Nephron (organoid): Measurements from ENCODE around the gene TMEM236.

Experiments used
- H3K27ac Mint-ChIP-seq, 3 experiments: 2 replicates each; pipeline ENCODE4 v1.8.0; 2020; ENCODE audit warnings: mixed read lengths in 3 of 3, mild to moderate bottlenecking in 2 of 3, moderate library complexity in 1 of 3
- H3K27me3 Mint-ChIP-seq: 2 replicates; pipeline ENCODE4 v1.8.0; 2021; ENCODE audit warnings: low read depth, mild to moderate bottlenecking, moderate library complexity, mixed read lengths
- H3K36me3 Mint-ChIP-seq: 2 replicates; pipeline ENCODE4 v1.8.0; 2020; ENCODE audit warnings: low read depth, mixed read lengths
- H3K4me1 Mint-ChIP-seq: 2 replicates; pipeline ENCODE4 v1.8.0; 2020; ENCODE audit warnings: mixed read lengths
- H3K4me3 Mint-ChIP-seq, 3 experiments: 2 replicates each; pipeline ENCODE4 v1.8.0; 2020; ENCODE audit warnings: mild to moderate bottlenecking in 3 of 3, mixed read lengths in 3 of 3, moderate library complexity in 2 of 3
- H3K9me3 Mint-ChIP-seq: 2 replicates; pipeline ENCODE4 v1.8.0; 2020; ENCODE audit warnings: mixed read lengths
- TF ChIP-seq, protein P1 (sequence below), 3 experiments: fragments of 200-600 bp; sonication (generic); IDR thresholded peaks; one replicate each; pipeline ENCODE4 v1.5.0; 2021; ENCODE audit warnings: antibody characterized with exemption in 3 of 3; ENCODE audit not compliant: unreplicated experiment in 3 of 3

The TMEM236 gene

DNA sequence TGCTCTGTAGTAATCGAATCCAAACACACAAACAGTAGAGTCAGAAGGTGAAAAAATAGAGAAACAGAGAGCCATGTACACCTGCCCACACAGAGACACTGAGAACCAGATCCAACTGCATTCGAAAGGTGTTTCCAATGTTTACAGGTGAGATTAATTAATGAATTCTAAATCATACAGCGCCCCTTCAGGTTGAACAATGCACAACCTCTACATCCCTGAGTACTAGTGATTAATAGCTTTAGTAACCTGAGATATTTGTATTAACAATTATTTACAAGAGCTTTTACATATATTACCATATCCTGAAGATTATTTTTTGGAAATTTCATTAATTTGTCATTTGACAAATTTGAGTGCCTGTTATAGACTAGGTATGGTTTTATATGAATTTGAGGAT is 49.5 kb downstream of the TMEM236 start:
- H3K4me1 Mint-ChIP-seq = no peaks in the 10 kb centered on the region
- H3K4me3 Mint-ChIP-seq = no peak overlapping the region
- H3K36me3 Mint-ChIP-seq = no peaks in the 10 kb centered on the region
- H3K9me3 Mint-ChIP-seq = peaks cover 3% of the 10 kb centered on the region
- TF ChIP-seq, protein P1, sequence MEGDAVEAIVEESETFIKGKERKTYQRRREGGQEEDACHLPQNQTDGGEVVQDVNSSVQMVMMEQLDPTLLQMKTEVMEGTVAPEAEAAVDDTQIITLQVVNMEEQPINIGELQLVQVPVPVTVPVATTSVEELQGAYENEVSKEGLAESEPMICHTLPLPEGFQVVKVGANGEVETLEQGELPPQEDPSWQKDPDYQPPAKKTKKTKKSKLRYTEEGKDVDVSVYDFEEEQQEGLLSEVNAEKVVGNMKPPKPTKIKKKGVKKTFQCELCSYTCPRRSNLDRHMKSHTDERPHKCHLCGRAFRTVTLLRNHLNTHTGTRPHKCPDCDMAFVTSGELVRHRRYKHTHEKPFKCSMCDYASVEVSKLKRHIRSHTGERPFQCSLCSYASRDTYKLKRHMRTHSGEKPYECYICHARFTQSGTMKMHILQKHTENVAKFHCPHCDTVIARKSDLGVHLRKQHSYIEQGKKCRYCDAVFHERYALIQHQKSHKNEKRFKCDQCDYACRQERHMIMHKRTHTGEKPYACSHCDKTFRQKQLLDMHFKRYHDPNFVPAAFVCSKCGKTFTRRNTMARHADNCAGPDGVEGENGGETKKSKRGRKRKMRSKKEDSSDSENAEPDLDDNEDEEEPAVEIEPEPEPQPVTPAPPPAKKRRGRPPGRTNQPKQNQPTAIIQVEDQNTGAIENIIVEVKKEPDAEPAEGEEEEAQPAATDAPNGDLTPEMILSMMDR (IDR thresholded peaks at IDR 0.05; ENCODE audit: unreplicated experiment in 3 of 3) = no peak
- H3K27ac Mint-ChIP-seq = no peak overlapping the region
- no peaks in the 10 kb centered on the region for H3K27me3 Mint-ChIP-seq

DNA sequence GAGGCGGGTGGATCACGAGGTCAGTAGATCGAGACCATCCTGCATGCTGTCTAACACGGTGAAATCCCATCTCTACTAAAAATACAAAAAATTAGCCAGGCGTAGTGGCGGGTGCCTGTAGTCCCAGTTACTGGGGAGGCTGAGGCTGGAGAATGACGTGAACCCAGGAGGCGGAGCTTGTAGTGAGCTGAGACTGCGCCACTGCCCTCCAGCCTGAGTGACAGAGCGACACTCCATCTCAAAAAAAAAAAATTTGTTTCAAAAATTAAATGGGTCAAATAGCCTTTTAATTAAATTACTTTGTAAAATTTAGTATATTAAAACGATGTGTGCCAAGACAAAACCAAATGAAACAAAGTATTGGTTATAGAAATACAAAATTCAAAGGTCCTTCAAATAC is 50.3 kb downstream of the TMEM236 start:
- Mint-ChIP-seq H3K4me1 (no peaks in the 10 kb centered on the region), H3K27me3 (no peaks in the 10 kb centered on the region), H3K27ac (no peak overlapping the region), H3K4me3 (no peak overlapping the region), H3K9me3 (peaks cover 3% of the 10 kb centered on the region), H3K36me3 (no peaks in the 10 kb centered on the region)
- TF ChIP-seq, protein P1 (IDR thresholded peaks at IDR 0.05; ENCODE audit: unreplicated experiment in 3 of 3) = no peak

DNA sequence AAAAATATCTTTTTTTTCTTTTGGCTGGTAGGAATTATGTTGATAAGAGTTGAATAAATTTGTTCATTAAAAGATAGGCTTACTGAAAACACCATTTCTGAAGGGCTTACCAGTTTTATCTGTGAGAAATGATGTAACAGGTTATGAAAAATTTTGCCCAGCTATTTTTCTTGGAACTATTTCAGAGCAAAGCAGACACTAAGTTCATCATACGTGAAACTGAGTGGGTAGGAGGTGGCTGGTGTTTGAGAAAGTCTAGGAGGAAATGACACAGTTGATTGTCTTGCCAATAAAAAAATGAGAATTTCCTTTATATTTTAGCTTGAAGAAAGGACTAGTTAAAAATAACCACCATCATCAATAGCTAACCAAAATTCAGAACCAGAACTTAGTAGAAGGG is 51.0 kb downstream of the TMEM236 start:
- peaks cover 3% of the 10 kb centered on the region for H3K9me3 Mint-ChIP-seq
- TF ChIP-seq, protein P1 (IDR thresholded peaks at IDR 0.05; ENCODE audit: unreplicated experiment in 3 of 3) = no peak
- no peaks in the 10 kb centered on the region for H3K27me3 Mint-ChIP-seq

DNA sequence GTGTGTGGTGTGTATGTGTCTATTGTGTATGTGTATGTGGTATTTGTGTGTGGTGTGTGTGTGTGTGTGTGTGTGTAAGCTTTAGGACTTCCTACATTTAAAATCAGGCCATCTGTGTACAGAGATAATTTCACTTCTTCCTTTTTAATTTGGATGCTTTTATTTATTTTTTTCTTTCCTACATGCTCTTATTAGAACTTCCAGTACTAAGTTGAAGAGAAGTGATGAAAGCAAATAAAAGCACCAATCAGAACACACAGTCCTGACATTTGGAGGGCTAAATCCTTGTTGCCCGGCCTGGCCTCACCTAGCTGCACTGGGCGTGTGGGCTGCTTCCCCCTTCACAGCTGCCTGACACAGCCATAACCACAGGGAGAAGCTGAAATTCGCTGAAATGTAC is 53.3 kb downstream of the TMEM236 start:
- no peak overlapping the region for H3K27ac Mint-ChIP-seq
- H3K36me3 Mint-ChIP-seq = no peaks in the 10 kb centered on the region
- peaks cover 7% of the 10 kb centered on the region for H3K27me3 Mint-ChIP-seq
- no peaks in the 10 kb centered on the region for H3K4me1 Mint-ChIP-seq
- H3K4me3 Mint-ChIP-seq = no peak overlapping the region
- peaks cover 3% of the 10 kb centered on the region for H3K9me3 Mint-ChIP-seq
- TF ChIP-seq, protein P1 (IDR thresholded peaks at IDR 0.05; ENCODE audit: unreplicated experiment in 3 of 3) = no peak

More for the DNA sequence above, 51.0 kb downstream of the TMEM236 start:
- H3K27ac Mint-ChIP-seq = no peak overlapping the region
- H3K4me1 Mint-ChIP-seq = no peaks in the 10 kb centered on the region
- H3K36me3 Mint-ChIP-seq = no peaks in the 10 kb centered on the region
- H3K4me3 Mint-ChIP-seq = no peak overlapping the region

DNA sequence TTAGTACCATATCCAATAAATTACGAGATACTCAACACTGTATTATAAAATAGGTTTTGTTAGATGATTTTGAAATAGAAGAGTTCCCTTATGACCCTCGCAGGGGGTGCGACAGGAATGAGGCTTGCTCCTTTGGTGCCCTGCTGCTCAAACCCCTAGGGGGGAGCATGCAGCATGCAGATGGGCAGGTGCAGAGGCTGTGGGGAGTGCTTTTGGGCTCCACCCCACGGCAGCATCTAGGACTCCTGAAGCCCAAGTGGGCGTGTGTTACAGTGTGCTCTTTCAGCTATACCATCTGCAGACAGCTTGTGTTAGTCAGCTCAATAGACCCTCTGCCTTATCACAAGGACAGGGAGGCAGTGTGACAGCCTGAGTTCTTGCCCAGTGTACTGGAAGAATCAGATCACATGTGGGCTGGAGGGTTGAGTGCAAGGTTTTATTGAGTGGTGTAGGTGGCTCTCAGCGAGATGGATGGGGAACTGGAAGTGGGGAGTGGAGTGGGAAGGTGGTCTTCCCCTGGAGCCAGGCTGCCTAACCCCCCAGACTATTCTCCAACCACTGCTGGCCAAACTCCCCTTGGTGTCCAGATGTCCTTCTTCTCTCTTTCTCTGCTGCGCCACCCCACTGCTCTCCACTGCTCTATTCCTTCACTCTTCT is 54.0 kb downstream of the TMEM236 start:
- no peak overlapping the region for H3K27ac Mint-ChIP-seq
- H3K9me3 Mint-ChIP-seq = peaks cover 3% of the 10 kb centered on the region
- TF ChIP-seq, protein P1 (IDR thresholded peaks at IDR 0.05; ENCODE audit: unreplicated experiment in 3 of 3) = no peak
- no peaks in the 10 kb centered on the region for H3K4me1 Mint-ChIP-seq
- H3K36me3 Mint-ChIP-seq = no peaks in the 10 kb centered on the region
- peaks cover 7% of the 10 kb centered on the region for H3K27me3 Mint-ChIP-seq
- no peak overlapping the region for H3K4me3 Mint-ChIP-seq
